Endothelial cell of umbilical vein (primary cell): ENCODE data around the gene SCAI. TPM values are rescaled to one million over a fixed set of nuclear protein-coding genes. Genes with fewer than 3 reads are reported as not detected.
"Not testable (repeated sequence)": the region's sequence is repeated elsewhere in the genome, so short reads cannot be mapped to it uniquely, and the experiment has no call there.

ENCODE experiments used
- BruUV-seq: library from RNA; stranded (reverse); fragments of 400-500 nt; replicated peaks from 2 replicates; lab custom pipeline; 2021; lab: Mats Ljungman, UMichigan
- CTCF ChIA-PET: fragments of 300-600, 350-600 bp; sonication (Branson Sonifier 250); formaldehyde crosslinking; loops from one replicate; lab custom pipeline; 2021; ENCODE audit warnings: antibody characterized with exemption, inconsistent platforms; lab: Charles Lee
- POLR2A ChIA-PET: fragments of 300-600, 350-600 bp; sonication (Branson Sonifier 250); formaldehyde crosslinking; loops from one replicate; lab custom pipeline; 2021; ENCODE audit warnings: antibody characterized with exemption, inconsistent platforms; lab: Charles Lee
- DNase-seq: peaks from one replicate; pipeline ENCODE4 v3.0.0-alpha.2; 2011; ENCODE audit warnings: low read depth, low spot score
- FAIRE-seq: peaks from 2 replicates; lab custom pipeline; 2011; peaks lifted over from hg19 to GRCh38; lab: Jason Lieb, UNC
- H2AFZ ChIP-seq: 2 replicates; pipeline ENCODE4 v1.6.0; 2012; ENCODE audit warnings: low read depth, low read length, control low read depth, inconsistent platforms
- H3K27ac ChIP-seq: 2 replicates; pipeline ENCODE4 v1.5.1; 2011; ENCODE audit warnings: low read depth, mild to moderate bottlenecking, control low read depth, low read length, moderate library complexity; ENCODE audit not compliant: insufficient read depth
- H3K27me3 ChIP-seq, 2 experiments: 2 replicates each; pipeline versions ENCODE4 v1.6.0 to v1.6.1; 2011; ENCODE audit warnings: low read length in 2 of 2, mixed read lengths in 1 of 2; ENCODE audit not compliant: control insufficient read depth in 2 of 2, insufficient read depth in 2 of 2
- H3K36me3 ChIP-seq, 2 experiments: 2 replicates in 1 of 2; 3 replicates in 1 of 2; pipeline ENCODE4 v1.5.1; 2011; ENCODE audit warnings: low read length in 2 of 2, mild to moderate bottlenecking in 1 of 2, moderate library complexity in 1 of 2; ENCODE audit not compliant: control insufficient read depth in 2 of 2, insufficient read depth in 2 of 2; ENCODE audit errors: extremely low read depth in 1 of 2
- H3K4me1 ChIP-seq: 3 replicates; pipeline ENCODE4 v1.5.1; 2011; ENCODE audit warnings: mild to moderate bottlenecking, low read length; ENCODE audit not compliant: control insufficient read depth, insufficient read depth; ENCODE audit errors: extremely low read depth
- H3K4me2 ChIP-seq: 2 replicates; pipeline ENCODE4 v1.6.1; 2011; ENCODE audit warnings: low read length, control low read depth, mixed read lengths; ENCODE audit not compliant: insufficient read depth
- H3K4me3 ChIP-seq, 3 experiments: fragments of 200-600 bp in 1 of 3; sonication (generic), shearing (Covaris generic) in 1 of 3; replicated peaks in 1 of 3; 2 replicates each; pipeline ENCODE4 v1.5.1; 2011 to 2016; ENCODE audit warnings: control low read depth in 3 of 3, low read length in 3 of 3, mild to moderate bottlenecking in 2 of 3, inconsistent platforms in 1 of 3, low read depth in 1 of 3, moderate library complexity in 1 of 3; ENCODE audit not compliant: insufficient read depth in 1 of 3
- H3K79me2 ChIP-seq: 2 replicates; pipeline ENCODE4 v1.6.0; 2012; ENCODE audit warnings: low read length, inconsistent platforms; ENCODE audit not compliant: control insufficient read depth, insufficient read depth
- H3K9ac ChIP-seq: replicated peaks from 2 replicates; pipeline ENCODE3; 2011; ENCODE audit warnings: low read length, control low read depth; ENCODE audit not compliant: insufficient read depth; ENCODE audit errors: extremely low read depth
- H3K9me1 ChIP-seq: replicated peaks from 3 replicates; pipeline ENCODE4 v1.6.0; 2011; ENCODE audit warnings: mild to moderate bottlenecking, low read length; ENCODE audit not compliant: control insufficient read depth, insufficient read depth; ENCODE audit errors: extremely low read depth
- H3K9me3 ChIP-seq: replicated peaks from 2 replicates; pipeline ENCODE4 v1.5.1; 2012; ENCODE audit warnings: low read length, inconsistent platforms; ENCODE audit not compliant: control insufficient read depth, insufficient read depth
- H4K20me1 ChIP-seq: replicated peaks from 2 replicates; pipeline ENCODE3; 2011; ENCODE audit warnings: mild to moderate bottlenecking, low read length; ENCODE audit not compliant: control insufficient read depth, insufficient read depth; ENCODE audit errors: extremely low read depth
- FOS ChIP-seq: IDR thresholded peaks from 2 replicates; pipeline ENCODE4 v1.6.1; 2011; ENCODE audit warnings: mild to moderate bottlenecking, low read length, moderate library complexity, borderline replicate concordance; ENCODE audit not compliant: insufficient read depth
- JUN ChIP-seq: IDR thresholded peaks from 2 replicates; pipeline ENCODE4 v1.6.1; 2011; ENCODE audit warnings: borderline replicate concordance, low read depth; ENCODE audit not compliant: insufficient read length, insufficient read depth
- POLR2A ChIP-seq: IDR thresholded peaks from 2 replicates; pipeline ENCODE4 v1.6.1; 2012; ENCODE audit warnings: low read depth, mild to moderate bottlenecking, control low read depth, low read length
- dilution Hi-C: fragments of 300-500 bp; cut with MboI; formaldehyde crosslinking; loops from one replicate; pipeline ENCODE4 v1.15.0; 2019; ENCODE audit warnings: low sequenced_read_pairs; ENCODE audit not compliant: extremely low pct_ligation_motif_present
- intact Hi-C: fragments of 100-400 bp; cut with micrococcal nuclease; formaldehyde crosslinking; loops from one replicate; pipeline ENCODE4 v1.10.0; 2022
- polyA plus RNA-seq, 4 experiments: library from polyadenylated mRNA; depleted of rRNA in 3 of 4; stranded (reverse) in 3 of 4; unstranded in 1 of 4; fragments of >200 nt; gene quantifications; 2 replicates each; pipeline versions ENCODE4 v1.2.1 to v1.2.3, GENCODE V29; 2011 to 2012; ENCODE audit warnings: missing spikeins in 1 of 4
- total RNA-seq: library from RNA; stranded (reverse); gene quantifications from 2 replicates; pipeline ENCODE4 v1.2.3, GENCODE V29; 2021
- TF ChIP-seq, protein P1 (sequence below), 2 donors: IDR thresholded peaks; 1 replicate in 1 of 2; 2 replicates in 1 of 2; pipeline ENCODE4 v1.5.1; 2011; ENCODE audit warnings: low read length in 2 of 2, mild to moderate bottlenecking in 2 of 2, moderate library complexity in 2 of 2, control low read depth in 1 of 2, inconsistent platforms in 1 of 2, low read depth in 1 of 2; ENCODE audit not compliant: insufficient read depth in 1 of 2; ENCODE audit errors: extremely low read depth in 1 of 2

The SCAI gene
- total and polyA plus RNA-seq, 2 donors (not counting 3 experiments of a cell fraction or from before 2014, with no cell fraction given), result 2.0 to 9.3 TPM

DNA sequence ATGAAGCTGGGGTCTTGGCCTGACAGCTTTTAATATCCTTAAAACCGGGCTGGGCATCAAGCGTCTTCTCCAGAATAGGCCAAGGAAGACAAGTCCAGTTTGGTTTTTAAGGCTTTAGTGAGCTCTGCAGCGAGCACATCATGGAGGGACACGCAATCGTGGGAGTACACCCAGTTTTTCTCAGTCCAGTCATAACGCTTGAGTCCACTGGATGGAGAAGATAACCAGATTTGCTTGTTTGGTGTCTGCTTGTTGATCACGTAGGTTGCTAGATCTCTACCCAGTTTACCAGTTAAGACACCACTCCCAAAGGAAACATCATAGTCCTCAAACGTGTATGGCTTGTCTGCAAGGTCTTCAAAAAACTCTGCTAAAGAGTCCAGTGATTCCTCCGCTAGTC, 175.1 kb downstream of the SCAI start:
- ChIA-PET POLR2A (no interaction called here), CTCF (interaction anchor here (1.6 kb wide), 1 partner anchor 27 kb away, joined by 3 read pairs; no protein-coding TSS in a partner anchor)
- no peak overlapping the region for H3K4me3 ChIP-seq
- H3K9me1 ChIP-seq, result no peaks in the 10 kb centered on the region
- dilution Hi-C loops, result no loop called here
- no peaks in the 10 kb centered on the region for H3K36me3 ChIP-seq
- DNase-seq (no peak), FAIRE-seq (no peak)
- H3K4me1 ChIP-seq, result no peaks in the 10 kb centered on the region
- no peak overlapping the region for H2AFZ ChIP-seq
- H3K79me2 ChIP-seq, result no peaks in the 10 kb centered on the region
- TF ChIP-seq JUN (no peak), FOS (no peak), POLR2A (no peak)
- TF ChIP-seq, protein P1, sequence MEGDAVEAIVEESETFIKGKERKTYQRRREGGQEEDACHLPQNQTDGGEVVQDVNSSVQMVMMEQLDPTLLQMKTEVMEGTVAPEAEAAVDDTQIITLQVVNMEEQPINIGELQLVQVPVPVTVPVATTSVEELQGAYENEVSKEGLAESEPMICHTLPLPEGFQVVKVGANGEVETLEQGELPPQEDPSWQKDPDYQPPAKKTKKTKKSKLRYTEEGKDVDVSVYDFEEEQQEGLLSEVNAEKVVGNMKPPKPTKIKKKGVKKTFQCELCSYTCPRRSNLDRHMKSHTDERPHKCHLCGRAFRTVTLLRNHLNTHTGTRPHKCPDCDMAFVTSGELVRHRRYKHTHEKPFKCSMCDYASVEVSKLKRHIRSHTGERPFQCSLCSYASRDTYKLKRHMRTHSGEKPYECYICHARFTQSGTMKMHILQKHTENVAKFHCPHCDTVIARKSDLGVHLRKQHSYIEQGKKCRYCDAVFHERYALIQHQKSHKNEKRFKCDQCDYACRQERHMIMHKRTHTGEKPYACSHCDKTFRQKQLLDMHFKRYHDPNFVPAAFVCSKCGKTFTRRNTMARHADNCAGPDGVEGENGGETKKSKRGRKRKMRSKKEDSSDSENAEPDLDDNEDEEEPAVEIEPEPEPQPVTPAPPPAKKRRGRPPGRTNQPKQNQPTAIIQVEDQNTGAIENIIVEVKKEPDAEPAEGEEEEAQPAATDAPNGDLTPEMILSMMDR (IDR thresholded peaks at IDR 0.05; ENCODE audit: extremely low read depth in 1 of 2, insufficient read depth in 1 of 2, low read depth in 1 of 2, low read length in 2 of 2), result no peak
- H3K27ac ChIP-seq, result no peak overlapping the region
- intact Hi-C loops, result no loop called here
- no TSS peak for BruUV-seq
- H4K20me1 ChIP-seq, result no peaks in the 10 kb centered on the region
- no peaks in the 10 kb centered on the region for H3K9me3 ChIP-seq
- H3K9ac ChIP-seq, result no peak overlapping the region
- no peak overlapping the region for H3K4me2 ChIP-seq
- no peaks in the 10 kb centered on the region for H3K27me3 ChIP-seq

DNA sequence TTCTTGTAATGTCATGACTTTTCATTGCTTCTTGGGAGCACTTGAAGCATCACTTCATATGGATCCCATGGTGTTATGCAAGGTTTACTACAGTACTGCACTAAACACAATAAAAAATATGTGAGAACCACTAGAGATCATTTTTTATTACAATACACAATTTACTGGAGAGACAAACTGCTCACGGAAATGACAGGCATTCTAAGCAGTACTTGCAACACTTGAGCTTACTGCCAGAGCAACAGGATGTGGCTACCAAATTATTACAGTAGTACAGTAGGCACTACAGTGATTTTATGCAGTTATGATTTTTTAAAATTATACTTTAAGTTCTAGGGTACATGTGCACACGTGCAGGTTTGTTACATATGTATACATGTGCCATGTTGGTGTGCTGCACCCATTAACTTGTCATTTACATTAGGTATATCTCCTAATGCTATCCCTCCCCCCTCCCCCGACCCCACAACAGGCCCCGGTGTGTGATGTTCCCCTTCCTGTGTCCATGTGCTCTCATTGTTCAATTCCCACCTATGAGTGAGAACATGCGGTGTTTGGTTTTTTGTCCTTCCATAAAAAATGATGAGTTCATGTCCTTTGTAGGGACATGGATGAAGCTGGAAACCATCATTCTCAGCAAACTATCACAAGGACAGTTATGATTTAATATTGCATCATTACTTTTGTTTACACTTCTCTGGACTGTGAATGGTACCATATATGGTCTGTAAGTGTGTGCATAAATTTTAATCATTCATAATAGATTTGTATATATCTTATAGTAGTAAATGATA, 177.4 kb downstream of the SCAI start:
- FAIRE-seq, H3K9me3 ChIP-seq, H4K20me1 ChIP-seq, intact Hi-C loops, DNase-seq, dilution Hi-C loops, BruUV-seq, H3K27me3 ChIP-seq, H3K9ac ChIP-seq, H2AFZ ChIP-seq, H3K79me2 ChIP-seq, H3K4me3 ChIP-seq, H3K27ac ChIP-seq, POLR2A ChIA-PET, H3K36me3 ChIP-seq, H3K4me1 ChIP-seq, H3K9me1 ChIP-seq, H3K4me2 ChIP-seq: not testable (repeated sequence)
- CTCF ChIA-PET, result interaction anchor here (1.2 to 2.8 kb wide), 3 partner anchors 10 to 17 kb away, joined by 3 to 9 read pairs (median 5); no protein-coding TSS in a partner anchor
